Measurements from ENCODE around the gene TMEM184A. TPM values are rescaled to one million over a fixed set of nuclear protein-coding genes. Genes with fewer than 3 reads are reported as not detected.

The TMEM184A gene
- total and polyA plus RNA-seq, 2 of the 13 experiments (the other 11 are each of a cell fraction or from before 2014, with no cell fraction given) = 9.5 to 20.4 TPM

GRCh38 chr7:1585142-1585981 lies 29.4 kb upstream of the TMEM184A start:
- H3K79me2 ChIP-seq (ENCODE audit: insufficient read depth, low read length) = no peaks in the 10 kb centered on the region
- H3K27me3 ChIP-seq (ENCODE audit: control insufficient read depth in 1 of 2, insufficient read depth in 2 of 2, low read length in 2 of 2) = peaks cover 4 to 48% of the 10 kb centered on the region in 2 experiments; a peak in 3 of 5 replicates
- no peak overlapping the region for H3K4me3 ChIP-seq (replicated peaks in 1 of 3; ENCODE audit: insufficient read depth in 1 of 3, low read depth in 2 of 3, low read length in 3 of 3)
- ChIA-PET POLR2A (no interaction called here), CTCF (ENCODE audit: low intra/inter-chr PET ratio, low total read pairs) (no interaction called here)
- intact Hi-C loops (cut with micrococcal nuclease; ENCODE audit: unreplicated experiment) (no loop called here), in situ Hi-C loops (cut with HindIII; ENCODE audit: extremely low pct_ligation_motif_present, low pct_unique_long_range_greater_than_20kb) (loop anchor here (10.0 to 25.0 kb wide), 2 partner anchors 169 to 627 kb away; no protein-coding TSS in a partner anchor)
- WGBS (ENCODE audit: low lambda C conversion rate) = 27% methylated on average over 10 of the region's 37 CpGs
- no peaks in the 10 kb centered on the region for H4K20me1 ChIP-seq (ENCODE audit: insufficient read depth, low read length)
- no peak overlapping the region for H2AFZ ChIP-seq (ENCODE audit: low read length)
- no peak overlapping the region for H3K9ac ChIP-seq (ENCODE audit: insufficient read depth, low read depth, low read length)
- H3K36me3 ChIP-seq (replicated peaks in 1 of 2; ENCODE audit: control insufficient read depth in 1 of 2, insufficient read depth in 2 of 2, low read length in 2 of 2) = no peaks in the 10 kb centered on the region
- TF ChIP-seq ZBTB33 (CRISPR knock-in tag; IDR thresholded peaks at IDR 0.05) (0 out of 2 replicates have a peak, but pooled peaks have one; percentile 18), RFX5 (IDR thresholded peaks at IDR 0.05; ENCODE audit: low read depth, low read length) (no peak)
- no peak for FAIRE-seq
- H3K27ac ChIP-seq (ENCODE audit: extremely low read length, insufficient read depth, low read length) = no peak overlapping the region
- no peak for DNase-seq (ENCODE audit: low spot score)
- no peak overlapping the region for H3K4me2 ChIP-seq (ENCODE audit: low read depth, low read length)
- H3K9me3 ChIP-seq (ENCODE audit: low read length) = peaks cover 8% of the 10 kb centered on the region; the same call in 1 of the 2 replicates
- BruUV-seq (replicated peaks) = no TSS peak
- ATAC-seq = no peak
- H3K4me1 ChIP-seq (ENCODE audit: insufficient read depth, low read length) = no peaks in the 10 kb centered on the region

- Histone ChIP-seq H3K36me3 (replicated peaks in 1 of 2; ENCODE audit: control insufficient read depth in 1 of 2, insufficient read depth in 2 of 2, low read length in 2 of 2) (no peaks in the 10 kb centered on the region), H3K4me3 (replicated peaks in 1 of 3; ENCODE audit: insufficient read depth in 1 of 3, low read depth in 2 of 3, low read length in 3 of 3) (no peak overlapping the region), H3K4me2 (ENCODE audit: low read depth, low read length) (no peak overlapping the region), H3K79me2 (ENCODE audit: insufficient read depth, low read length) (no peaks in the 10 kb centered on the region), H3K9me3 (ENCODE audit: low read length) (peaks cover 8% of the 10 kb centered on the region; the same call in 1 of the 2 replicates), H3K4me1 (ENCODE audit: insufficient read depth, low read length) (no peaks in the 10 kb centered on the region), H3K27ac (ENCODE audit: extremely low read length, insufficient read depth, low read length) (no peak overlapping the region), H2AFZ (ENCODE audit: low read length) (no peak overlapping the region), H4K20me1 (ENCODE audit: insufficient read depth, low read length) (no peaks in the 10 kb centered on the region), H3K27me3 (ENCODE audit: control insufficient read depth in 1 of 2, insufficient read depth in 2 of 2, low read length in 2 of 2) (peaks cover 3 to 43% of the 10 kb centered on the region in 2 experiments; a peak in 3 of 5 replicates), H3K9ac (ENCODE audit: insufficient read depth, low read depth, low read length) (no peak overlapping the region)
- BruUV-seq (replicated peaks) = no TSS peak
- FAIRE-seq (no peak), DNase-seq (ENCODE audit: low spot score) (no peak), ATAC-seq (no peak)
- ChIA-PET POLR2A (no interaction called here), CTCF (ENCODE audit: low intra/inter-chr PET ratio, low total read pairs) (no interaction called here)
- 65% methylated on average over 13 of the region's 18 CpGs for WGBS (ENCODE audit: low lambda C conversion rate)
- in situ Hi-C loops (cut with HindIII; ENCODE audit: extremely low pct_ligation_motif_present, low pct_unique_long_range_greater_than_20kb) (loop anchor here (10.0 to 25.0 kb wide), 2 partner anchors 170 to 628 kb away; no protein-coding TSS in a partner anchor), intact Hi-C loops (cut with micrococcal nuclease; ENCODE audit: unreplicated experiment) (no loop called here)
- TF ChIP-seq ZBTB49 (CRISPR knock-in tag; IDR thresholded peaks at IDR 0.05; ENCODE audit: borderline replicate concordance) (no peak), ZBTB39 (CRISPR knock-in tag; IDR thresholded peaks at IDR 0.05) (no peak), HDAC1 (CRISPR knock-in tag; IDR thresholded peaks at IDR 0.05) (no peak), CREBL2 (CRISPR knock-in tag; IDR thresholded peaks at IDR 0.05; ENCODE audit: borderline replicate concordance) (no peak), ZNF235 (CRISPR knock-in tag; IDR thresholded peaks at IDR 0.05; ENCODE audit: borderline replicate concordance) (no peak), RFXAP (CRISPR knock-in tag; IDR thresholded peaks at IDR 0.05; ENCODE audit: borderline replicate concordance) (no peak), SSRP1 (CRISPR knock-in tag; IDR thresholded peaks at IDR 0.05) (no peak)
These were observed 28.7 kb upstream of the TMEM184A start for GRCh38 chr7:1584700-1585099.

All from HepG2 (cell line).